ENCODE data around the gene IFNA6.

IFNA6 gene

DNA sequence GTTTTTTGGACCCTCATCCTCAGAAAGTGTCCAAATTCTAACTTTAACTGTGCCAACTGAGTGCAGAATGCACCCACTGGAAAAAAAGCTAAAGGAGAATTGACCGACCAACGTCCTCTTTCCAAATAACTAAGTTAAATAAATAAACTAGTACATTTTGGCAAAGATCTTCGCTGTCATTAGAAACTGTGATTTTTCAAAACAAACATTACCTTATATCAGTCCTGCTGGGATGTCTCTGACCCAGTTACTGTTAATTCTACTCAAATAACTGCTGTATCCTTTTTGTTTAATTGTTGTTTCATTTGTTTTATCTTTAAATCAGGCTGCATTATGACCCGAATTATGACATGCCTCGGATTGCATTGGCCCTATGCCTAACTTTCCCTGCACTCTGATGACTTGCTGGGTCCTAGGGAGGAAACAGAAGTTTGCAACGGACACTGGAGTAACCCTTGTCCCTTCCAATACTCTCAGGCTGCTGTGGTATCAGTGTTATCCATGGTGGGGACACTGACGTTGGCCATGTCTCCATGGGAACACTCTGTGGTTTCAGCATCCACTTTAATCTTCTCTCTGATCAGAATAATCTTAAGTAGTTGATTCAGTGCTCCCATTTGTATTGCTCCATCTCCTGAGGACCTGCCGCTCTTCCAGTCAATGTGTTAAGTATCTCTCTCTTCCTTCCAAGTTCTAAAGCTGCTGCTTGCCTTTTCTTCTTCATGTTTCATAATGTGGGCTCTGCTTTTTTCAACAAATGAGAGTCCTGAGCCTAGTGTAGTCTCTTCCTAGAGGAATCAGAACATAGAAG is 34.5 kb downstream of the IFNA6 start:
- TF ChIP-seq, protein P1, sequence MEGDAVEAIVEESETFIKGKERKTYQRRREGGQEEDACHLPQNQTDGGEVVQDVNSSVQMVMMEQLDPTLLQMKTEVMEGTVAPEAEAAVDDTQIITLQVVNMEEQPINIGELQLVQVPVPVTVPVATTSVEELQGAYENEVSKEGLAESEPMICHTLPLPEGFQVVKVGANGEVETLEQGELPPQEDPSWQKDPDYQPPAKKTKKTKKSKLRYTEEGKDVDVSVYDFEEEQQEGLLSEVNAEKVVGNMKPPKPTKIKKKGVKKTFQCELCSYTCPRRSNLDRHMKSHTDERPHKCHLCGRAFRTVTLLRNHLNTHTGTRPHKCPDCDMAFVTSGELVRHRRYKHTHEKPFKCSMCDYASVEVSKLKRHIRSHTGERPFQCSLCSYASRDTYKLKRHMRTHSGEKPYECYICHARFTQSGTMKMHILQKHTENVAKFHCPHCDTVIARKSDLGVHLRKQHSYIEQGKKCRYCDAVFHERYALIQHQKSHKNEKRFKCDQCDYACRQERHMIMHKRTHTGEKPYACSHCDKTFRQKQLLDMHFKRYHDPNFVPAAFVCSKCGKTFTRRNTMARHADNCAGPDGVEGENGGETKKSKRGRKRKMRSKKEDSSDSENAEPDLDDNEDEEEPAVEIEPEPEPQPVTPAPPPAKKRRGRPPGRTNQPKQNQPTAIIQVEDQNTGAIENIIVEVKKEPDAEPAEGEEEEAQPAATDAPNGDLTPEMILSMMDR (IDR thresholded peaks at IDR 0.05; ENCODE audit: control extremely low read depth, extremely low read depth, low read depth, missing control alignments), result no peak
- no peak for DNase-seq (ENCODE audit: extremely low spot score)
- ChIA-PET CTCF (interaction anchor here (0.7 to 4.0 kb wide), 8 partner anchors 8 to 140 kb away, joined by 3 to 19 read pairs (median 4); partner anchors contain the start of gene IFNA8), POLR2A (no interaction called here)

DNA sequence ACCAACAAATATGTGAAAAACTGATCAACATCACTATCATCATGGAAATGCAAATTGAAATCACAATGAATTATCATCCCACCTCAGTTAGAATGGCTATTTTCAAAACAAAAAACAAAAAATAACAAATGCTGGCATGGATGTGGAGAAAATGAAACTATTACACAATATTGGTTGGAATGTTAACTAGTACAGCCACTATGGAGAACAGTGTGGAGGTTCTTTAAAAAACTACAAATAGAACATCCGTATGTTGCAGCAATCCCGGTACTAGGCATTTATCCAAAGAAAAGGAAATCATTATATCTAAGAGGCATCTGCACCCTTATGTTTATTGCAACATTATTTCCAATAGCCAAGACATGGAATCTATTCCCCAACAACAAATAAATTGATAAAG is 36.5 kb downstream of the IFNA6 start:
- no peak for DNase-seq (ENCODE audit: extremely low spot score)
- ChIA-PET CTCF (interaction anchor here (0.8 to 2.2 kb wide), 7 partner anchors 9 to 474 kb away, joined by 3 to 7 read pairs (median 5); no protein-coding TSS in a partner anchor), POLR2A (no interaction called here)
- TF ChIP-seq, protein P1 (IDR thresholded peaks at IDR 0.05; ENCODE audit: control extremely low read depth, extremely low read depth, low read depth, missing control alignments), result no peak

DNA sequence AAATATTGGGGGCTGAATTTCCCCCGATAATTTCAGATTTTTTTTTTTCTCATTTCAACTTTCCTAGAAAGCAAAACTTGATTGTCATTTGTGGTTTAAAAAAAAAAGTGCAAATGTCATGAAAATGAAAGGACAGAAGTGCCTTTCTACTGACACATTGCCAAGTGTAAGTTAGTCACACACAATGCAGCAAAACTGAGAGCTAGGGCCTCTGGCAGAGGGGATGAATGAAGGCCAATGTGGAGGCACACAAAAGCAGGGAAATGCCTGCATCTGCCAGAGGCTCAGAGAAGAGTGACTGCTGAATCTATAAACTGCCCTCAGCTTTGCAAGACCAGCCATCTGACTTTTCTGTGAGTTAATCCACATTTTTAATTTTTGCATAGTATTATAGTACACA is 38.8 kb downstream of the IFNA6 start:
- TF ChIP-seq, protein P1 (IDR thresholded peaks at IDR 0.05; ENCODE audit: control extremely low read depth, extremely low read depth, low read depth, missing control alignments), result no peak
- CTCF ChIA-PET, result interaction anchor here (1.7 kb wide), 1 partner anchor 8 kb away, joined by 4 read pairs; no protein-coding TSS in a partner anchor
- POLR2A ChIA-PET, result no interaction called here
- DNase-seq (ENCODE audit: extremely low spot score), result no peak

DNA sequence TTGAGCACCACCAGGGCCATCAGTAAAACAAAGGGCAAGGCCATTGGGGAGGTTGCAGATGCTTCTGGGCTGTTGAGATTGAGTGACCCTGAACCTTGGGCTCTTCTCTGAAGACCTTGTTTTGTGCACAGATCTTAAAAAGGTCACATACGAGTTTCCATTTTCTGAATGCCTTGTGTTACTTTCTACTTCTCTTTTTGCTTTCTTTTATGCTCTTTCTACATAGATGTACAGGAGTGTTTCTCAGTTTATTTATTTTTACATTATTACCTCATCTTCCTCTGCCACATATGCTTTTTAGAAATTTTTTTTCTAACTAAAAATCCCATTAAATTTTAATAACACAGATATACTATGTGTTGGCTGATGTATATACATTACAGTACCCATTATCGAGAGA is 45.5 kb downstream of the IFNA6 start, which contains the start of gene IFNA5:
Gene IFNA5 (minus strand): TSS at position 101 of the 400 bp plus-strand sequence. CDS start 57 bp downstream, at position 44.
- TF ChIP-seq, protein P1 (IDR thresholded peaks at IDR 0.05; ENCODE audit: control extremely low read depth, extremely low read depth, low read depth, missing control alignments), result no peak
- ChIA-PET CTCF (no interaction called here), POLR2A (no interaction called here)
- no peak for DNase-seq (ENCODE audit: extremely low spot score)

Data from GM10248 (cell line).